Inflammatory macrophage (primary cell): ENCODE results near the gene PCDHGB5.
"Not testable (repeated sequence)": the region's sequence is repeated elsewhere in the genome, so short reads cannot be mapped to it uniquely, and the experiment has no call there.

Experiments used
- DNase-seq, 2 donors: peaks; one replicate each; pipeline ENCODE4 v3.0.0-alpha.2; 2020 to 2022

PCDHGB5 gene

GRCh38 chr5:141382469-141383294, 15.1 kb upstream of the PCDHGB5 start, which contains the start of gene PCDHGA7:
PCDHGA7 (plus strand) TSS chr5:141382742; CDS start chr5:141382900, 158 bp downstream.
- DNase-seq = no peak

- DNase-seq = no peak
Observed at GRCh38 chr5:141383345-141383744, 14.4 kb upstream of the PCDHGB5 start.

DNA sequence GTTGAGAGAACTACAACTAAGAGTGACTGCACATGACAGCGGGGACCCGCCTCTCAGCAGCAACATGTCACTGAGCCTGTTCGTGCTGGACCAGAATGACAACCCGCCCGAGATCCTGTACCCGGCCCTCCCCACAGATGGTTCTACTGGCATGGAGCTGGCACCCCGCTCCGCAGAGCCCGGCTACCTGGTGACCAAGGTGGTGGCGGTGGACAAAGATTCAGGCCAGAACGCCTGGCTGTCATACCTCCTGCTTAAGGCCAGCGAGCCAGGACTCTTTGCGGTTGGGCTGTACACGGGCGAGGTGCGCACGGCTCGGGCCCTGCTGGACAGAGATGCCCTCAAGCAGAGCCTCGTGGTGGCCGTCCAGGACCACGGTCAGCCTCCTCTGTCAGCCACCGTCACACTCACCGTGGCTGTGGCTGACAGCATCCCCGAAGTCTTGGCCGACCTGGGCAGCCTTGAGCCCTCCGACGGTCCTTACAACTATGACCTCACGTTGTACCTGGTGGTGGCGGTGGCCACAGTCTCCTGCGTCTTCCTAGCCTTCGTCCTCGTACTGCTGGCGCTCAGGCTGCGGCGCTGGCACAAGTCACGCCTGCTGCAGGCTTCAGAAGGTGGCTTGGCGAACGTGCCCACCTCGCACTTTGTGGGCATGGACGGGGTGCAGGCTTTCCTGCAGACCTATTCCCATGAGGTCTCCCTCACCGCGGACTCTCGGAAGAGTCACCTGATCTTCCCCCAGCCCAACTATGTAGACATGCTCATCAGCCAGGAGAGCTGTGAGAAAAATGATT, 13.1 kb upstream of the PCDHGB5 start:
- DNase-seq = no peak

DNA sequence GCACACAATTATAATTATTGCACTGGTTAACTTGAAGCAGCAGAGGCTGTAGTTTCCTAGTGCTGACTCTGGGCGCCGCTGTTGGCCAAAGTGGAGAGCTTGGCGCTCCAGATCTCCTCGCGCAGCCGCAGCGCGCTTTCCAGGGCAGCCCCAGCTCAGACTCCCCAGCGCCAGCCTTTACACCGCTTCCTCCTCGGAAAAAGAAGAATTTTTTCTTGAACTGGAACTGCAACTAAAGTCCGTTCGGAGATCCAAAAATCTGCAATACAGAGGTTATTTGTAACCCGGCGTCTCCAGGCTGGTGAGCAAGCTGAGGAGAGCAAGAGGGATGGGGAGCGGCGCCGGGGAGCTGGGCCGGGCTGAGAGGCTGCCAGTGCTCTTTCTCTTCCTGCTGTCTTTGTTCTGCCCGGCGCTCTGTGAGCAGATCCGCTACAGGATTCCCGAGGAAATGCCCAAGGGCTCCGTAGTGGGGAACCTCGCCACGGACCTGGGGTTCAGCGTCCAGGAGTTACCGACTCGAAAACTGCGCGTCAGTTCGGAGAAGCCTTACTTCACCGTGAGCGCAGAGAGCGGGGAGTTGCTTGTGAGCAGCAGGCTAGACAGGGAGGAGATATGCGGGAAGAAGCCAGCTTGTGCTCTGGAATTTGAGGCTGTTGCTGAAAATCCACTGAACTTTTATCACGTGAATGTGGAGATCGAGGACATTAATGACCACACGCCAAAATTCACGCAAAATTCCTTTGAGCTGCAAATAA, 10.0 kb upstream of the PCDHGB5 start, which contains the start of gene PCDHGB4:
Gene PCDHGB4 (plus strand): TSS at position 142 of the 755 bp plus-strand sequence. CDS start 187 bp downstream, at position 329.
- peak in 1 of 2 donors; percentile 41 for DNase-seq

DNA sequence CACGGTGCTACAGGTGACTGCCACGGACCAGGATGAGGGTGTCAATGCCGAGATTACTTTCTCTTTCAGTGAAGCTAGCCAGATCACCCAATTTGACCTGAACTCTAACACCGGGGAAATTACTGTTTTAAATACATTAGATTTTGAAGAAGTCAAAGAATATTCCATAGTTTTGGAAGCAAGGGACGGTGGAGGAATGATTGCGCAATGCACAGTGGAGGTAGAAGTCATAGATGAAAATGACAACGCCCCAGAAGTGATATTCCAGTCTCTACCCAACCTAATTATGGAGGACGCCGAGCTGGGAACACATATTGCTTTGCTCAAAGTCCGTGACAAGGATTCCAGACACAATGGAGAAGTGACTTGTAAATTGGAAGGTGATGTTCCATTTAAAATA, 9.1 kb upstream of the PCDHGB5 start:
- DNase-seq = no peak

DNA sequence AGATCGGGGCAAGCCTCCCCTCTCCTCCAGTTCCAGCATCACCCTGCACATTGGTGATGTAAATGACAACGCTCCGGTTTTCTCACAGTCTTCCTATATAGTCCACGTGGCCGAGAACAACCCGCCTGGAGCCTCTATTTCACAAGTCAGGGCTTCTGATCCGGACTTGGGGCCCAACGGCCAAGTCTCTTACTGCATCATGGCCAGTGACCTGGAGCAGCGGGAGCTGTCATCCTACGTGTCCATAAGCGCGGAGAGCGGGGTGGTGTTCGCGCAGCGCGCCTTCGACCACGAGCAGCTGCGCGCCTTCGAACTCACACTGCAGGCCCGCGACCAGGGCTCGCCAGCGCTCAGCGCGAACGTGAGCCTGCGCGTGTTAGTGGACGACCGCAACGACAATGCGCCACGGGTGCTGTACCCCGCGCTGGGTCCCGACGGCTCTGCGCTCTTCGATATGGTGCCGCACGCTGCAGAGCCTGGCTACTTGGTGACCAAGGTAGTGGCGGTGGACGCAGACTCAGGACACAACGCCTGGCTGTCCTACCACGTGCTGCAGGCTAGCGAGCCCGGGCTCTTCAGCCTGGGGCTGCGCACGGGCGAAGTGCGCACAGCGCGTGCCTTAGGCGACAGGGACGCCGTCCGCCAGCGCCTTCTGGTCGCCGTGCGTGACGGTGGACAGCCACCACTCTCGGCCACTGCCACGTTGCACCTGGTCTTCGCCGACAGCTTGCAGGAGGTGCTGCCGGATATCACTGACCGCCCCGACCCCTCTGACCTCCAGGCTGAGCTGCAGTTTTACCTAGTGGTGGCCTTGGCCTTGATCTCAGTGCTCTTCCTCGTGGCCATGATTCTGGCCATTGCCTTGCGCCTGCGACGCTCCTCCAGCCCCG, 8.3 kb upstream of the PCDHGB5 start:
- no peak for DNase-seq

DNA sequence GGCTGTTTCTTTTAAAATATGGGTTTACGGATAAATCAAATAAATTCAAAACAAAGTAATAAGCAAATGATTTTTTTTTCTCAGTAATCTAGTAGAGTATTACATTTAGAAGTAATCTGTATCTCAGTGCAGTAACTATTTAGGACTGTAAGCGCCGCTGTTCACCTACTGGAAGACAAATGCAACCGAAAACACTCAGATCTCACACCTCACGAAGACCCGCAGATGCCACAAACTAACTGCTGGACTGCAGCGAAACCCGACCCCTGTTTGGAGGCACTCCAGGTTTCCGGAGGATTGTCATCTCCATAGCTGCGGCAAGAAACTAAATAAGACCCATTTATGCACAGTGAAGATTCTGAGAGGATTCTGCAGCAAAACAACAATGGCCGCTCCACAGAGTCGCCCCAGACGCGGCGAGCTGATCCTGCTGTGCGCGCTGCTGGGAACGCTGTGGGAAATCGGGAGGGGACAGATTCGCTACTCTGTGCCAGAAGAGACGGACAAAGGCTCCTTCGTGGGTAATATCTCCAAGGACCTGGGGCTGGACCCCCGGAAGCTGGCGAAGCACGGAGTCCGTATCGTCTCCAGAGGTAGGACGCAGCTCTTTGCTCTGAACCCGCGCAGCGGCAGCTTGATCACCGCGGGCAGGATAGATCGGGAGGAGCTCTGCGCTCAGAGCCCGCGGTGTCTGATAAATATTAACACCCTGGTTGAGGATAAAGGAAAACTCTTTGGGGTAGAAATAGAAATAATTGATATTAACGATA, 5.1 kb upstream of the PCDHGB5 start, which contains the start of gene PCDHGA8:
Gene PCDHGA8 (plus strand): TSS at position 205 of the 770 bp plus-strand sequence. CDS start 181 bp downstream, at position 386.
- DNase-seq = no peak

GRCh38 chr5:141393267-141393666, 4.5 kb upstream of the PCDHGB5 start:
- no peak for DNase-seq

- DNase-seq = not testable (repeated sequence)
Observed at GRCh38 chr5:141394401-141395187, 3.2 kb upstream of the PCDHGB5 start.

- no peak for DNase-seq
Observed at GRCh38 chr5:141398608-141399007, 861 bp downstream of the PCDHGB5 start.

GRCh38 chr5:141399555-141400258, 2.0 kb downstream of the PCDHGB5 start:
- DNase-seq = no peak

DNA sequence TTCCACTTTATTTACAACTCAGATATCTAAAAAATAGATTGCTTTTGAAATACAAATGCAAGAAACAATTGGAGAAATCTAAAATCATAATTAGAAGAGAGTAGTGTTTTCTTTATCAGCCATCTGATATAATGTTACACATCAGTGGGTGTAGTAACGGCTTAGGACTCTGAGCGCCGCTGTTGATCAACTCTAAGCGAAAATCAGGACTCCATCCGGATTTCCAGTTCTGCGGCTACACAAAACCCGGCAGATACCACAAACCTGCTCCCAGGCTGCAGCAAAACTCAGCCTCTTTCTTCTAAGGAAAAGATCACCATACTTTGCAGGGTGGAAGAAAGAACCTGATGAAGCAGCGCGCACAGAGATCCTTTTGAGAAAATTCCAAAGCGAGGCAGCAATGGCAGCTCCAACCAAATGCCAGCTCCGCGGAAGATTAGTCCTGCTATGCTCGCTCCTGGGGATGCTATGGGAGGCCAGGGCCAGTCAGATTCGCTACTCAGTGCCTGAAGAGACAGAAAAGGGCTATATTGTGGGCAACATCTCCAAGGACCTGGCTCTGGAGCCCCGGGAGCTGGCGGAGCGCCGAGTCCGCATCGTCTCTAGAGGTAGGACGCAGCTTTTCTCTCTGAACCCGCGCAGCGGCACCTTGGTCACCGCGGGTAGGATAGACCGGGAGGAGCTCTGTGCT, 5.0 kb downstream of the PCDHGB5 start, which contains the start of gene PCDHGA9:
Gene PCDHGA9 (plus strand): TSS at position 226 of the 691 bp plus-strand sequence. CDS start 175 bp downstream, at position 401.
- DNase-seq = peak in 1 of 2 donors; percentile 33

- DNase-seq = no peak
Observed at GRCh38 chr5:141403387-141403786, 5.6 kb downstream of the PCDHGB5 start.

GRCh38 chr5:141407790-141408505, 10.2 kb downstream of the PCDHGB5 start, which contains the start of gene PCDHGB6:
PCDHGB6 (plus strand) TSS chr5:141408021; CDS start chr5:141408203, 182 bp downstream.
- DNase-seq = peak; percentile 38 to 63

DNA sequence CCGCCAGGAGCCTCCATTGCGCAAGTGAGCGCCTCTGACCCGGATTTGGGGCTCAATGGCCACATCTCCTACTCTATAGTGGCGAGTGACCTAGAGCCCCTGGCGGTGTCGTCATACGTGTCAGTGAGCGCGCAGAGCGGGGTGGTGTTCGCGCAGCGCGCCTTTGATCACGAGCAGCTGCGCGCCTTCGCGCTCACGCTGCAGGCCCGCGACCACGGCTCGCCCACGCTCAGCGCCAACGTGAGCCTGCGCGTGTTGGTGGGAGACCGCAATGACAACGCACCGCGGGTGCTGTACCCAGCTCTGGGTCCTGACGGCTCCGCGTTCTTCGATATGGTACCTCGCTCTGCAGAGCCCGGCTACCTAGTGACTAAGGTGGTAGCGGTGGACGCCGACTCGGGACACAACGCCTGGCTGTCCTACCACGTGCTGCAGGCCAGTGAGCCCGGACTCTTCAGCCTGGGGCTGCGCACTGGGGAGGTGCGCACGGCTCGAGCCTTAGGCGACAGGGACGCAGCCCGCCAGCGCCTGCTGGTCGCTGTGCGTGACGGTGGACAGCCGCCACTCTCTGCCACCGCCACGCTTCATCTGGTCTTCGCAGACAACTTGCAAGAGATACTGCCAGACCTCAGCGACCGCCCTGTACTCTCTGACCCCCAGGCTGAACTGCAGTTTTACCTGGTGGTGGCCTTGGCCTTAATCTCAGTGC, 12.0 kb downstream of the PCDHGB5 start:
- DNase-seq = no peak

DNA sequence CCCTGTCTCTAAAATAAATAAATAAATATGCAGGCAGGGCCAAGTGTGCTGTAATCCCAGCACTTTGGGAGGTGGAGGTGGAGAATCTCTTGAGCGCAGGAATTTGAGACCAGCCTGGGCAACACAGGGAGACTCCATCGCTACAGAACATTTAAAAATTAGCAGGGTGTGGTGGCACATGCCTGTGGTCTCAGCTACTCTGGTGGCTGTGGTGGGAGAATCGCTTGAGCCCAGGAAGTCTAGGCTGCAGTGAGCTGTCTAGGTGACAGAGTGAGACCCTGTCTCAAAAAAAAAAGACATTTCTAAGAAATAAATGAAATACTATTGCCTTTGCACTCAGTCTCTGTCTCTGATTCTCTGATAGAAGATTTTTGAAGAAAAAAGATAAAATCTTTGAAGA, 13.8 kb downstream of the PCDHGB5 start:
- no peak for DNase-seq
